HepG2 (cell line): ENCODE data around the gene SLC38A4. TPM values are rescaled to one million over a fixed set of nuclear protein-coding genes. Genes with fewer than 3 reads are reported as not detected.

Experiments used
- ZNF20 ChIP-seq: sonication (generic); formaldehyde crosslinking; IDR thresholded peaks from 2 replicates; pipeline ENCODE4 v1.4.0; 2020; ENCODE audit warnings: mild to moderate bottlenecking, moderate library complexity, missing genetic modification reagents
- ZNF382 ChIP-seq: sonication (generic); formaldehyde crosslinking; IDR thresholded peaks from 2 replicates; pipeline ENCODE4 v1.5.0; 2020; ENCODE audit warnings: missing genetic modification reagents, mild to moderate bottlenecking, borderline replicate concordance
- ZNF709 ChIP-seq: sonication (generic); formaldehyde crosslinking; IDR thresholded peaks from 2 replicates; pipeline ENCODE4 v1.5.0; 2020; ENCODE audit warnings: mild to moderate bottlenecking, missing genetic modification reagents
- polyA plus RNA-seq, 8 experiments: library from polyadenylated mRNA; depleted of rRNA in 3 of 8; stranded (reverse) in 7 of 8; unstranded in 1 of 8; fragments of >200 nt; fragmentation: Illumina TruSeq in 4 of 8; extraction: Trizol in 4 of 8; gene quantifications; 2 replicates each; pipeline versions ENCODE4 v1.2.1 to v1.2.3, GENCODE V29; 2011 to 2016; ENCODE audit warnings: low read depth in 4 of 8, missing spikeins in 1 of 8, mixed read lengths in 1 of 8; ENCODE audit not compliant: insufficient read depth in 1 of 8
- total RNA-seq, 5 experiments: library from RNA; depleted of rRNA; stranded (reverse); fragments of >200 nt; fragmentation: Illumina TruSeq; extraction: Trizol; gene quantifications; 2 replicates each; pipeline ENCODE4 v1.2.3, GENCODE V29; 2016; ENCODE audit warnings: low read depth in 1 of 5
- TF ChIP-seq, protein P1 (sequence below): sonication (generic); formaldehyde crosslinking; IDR thresholded peaks from 2 replicates; pipeline ENCODE4 v1.8.1; 2022; ENCODE audit warnings: low read depth, mild to moderate bottlenecking, missing genetic modification reagents
- TF ChIP-seq, protein P2 (sequence below): sonication (generic); formaldehyde crosslinking; conservative IDR thresholded peaks from 2 replicates; pipeline ENCODE4 v1.8.1; 2023; ENCODE audit warnings: missing genetic modification reagents
- TF ChIP-seq, protein P3 (sequence below): sonication (generic); formaldehyde crosslinking; IDR thresholded peaks from 2 replicates; pipeline ENCODE4 v1.4.0; 2020; ENCODE audit warnings: missing genetic modification reagents, borderline replicate concordance
- TF ChIP-seq, protein P4 (sequence below): fragments of 450-650 bp; IDR thresholded peaks from 2 replicates; pipeline ENCODE4 v1.6.1; 2017

The SLC38A4 gene
- total and polyA plus RNA-seq, 2 of the 13 experiments (the other 11 are each of a cell fraction or from before 2014, with no cell fraction given) = 3.5 to 5.2 TPM

DNA sequence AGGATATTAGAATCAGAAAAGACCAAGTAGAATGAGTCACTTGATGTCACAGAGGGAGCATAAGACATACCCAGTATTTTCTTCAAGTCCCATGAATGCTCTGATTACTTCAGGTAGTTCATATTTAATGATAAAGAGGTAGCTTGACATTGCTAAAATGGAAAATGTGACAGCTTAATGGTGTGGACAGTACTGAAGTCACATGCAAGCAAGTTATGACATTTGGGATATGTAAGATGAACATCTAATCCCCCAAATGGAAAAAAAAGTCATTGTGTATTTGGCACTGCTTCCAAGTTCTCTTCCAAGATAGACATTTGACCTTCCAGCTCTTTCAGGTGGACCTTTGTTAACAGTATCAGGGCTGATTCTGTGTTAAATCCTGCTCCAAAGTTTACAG lies 45.9 kb downstream of the SLC38A4 start (continued):
- TF ChIP-seq, protein P1, sequence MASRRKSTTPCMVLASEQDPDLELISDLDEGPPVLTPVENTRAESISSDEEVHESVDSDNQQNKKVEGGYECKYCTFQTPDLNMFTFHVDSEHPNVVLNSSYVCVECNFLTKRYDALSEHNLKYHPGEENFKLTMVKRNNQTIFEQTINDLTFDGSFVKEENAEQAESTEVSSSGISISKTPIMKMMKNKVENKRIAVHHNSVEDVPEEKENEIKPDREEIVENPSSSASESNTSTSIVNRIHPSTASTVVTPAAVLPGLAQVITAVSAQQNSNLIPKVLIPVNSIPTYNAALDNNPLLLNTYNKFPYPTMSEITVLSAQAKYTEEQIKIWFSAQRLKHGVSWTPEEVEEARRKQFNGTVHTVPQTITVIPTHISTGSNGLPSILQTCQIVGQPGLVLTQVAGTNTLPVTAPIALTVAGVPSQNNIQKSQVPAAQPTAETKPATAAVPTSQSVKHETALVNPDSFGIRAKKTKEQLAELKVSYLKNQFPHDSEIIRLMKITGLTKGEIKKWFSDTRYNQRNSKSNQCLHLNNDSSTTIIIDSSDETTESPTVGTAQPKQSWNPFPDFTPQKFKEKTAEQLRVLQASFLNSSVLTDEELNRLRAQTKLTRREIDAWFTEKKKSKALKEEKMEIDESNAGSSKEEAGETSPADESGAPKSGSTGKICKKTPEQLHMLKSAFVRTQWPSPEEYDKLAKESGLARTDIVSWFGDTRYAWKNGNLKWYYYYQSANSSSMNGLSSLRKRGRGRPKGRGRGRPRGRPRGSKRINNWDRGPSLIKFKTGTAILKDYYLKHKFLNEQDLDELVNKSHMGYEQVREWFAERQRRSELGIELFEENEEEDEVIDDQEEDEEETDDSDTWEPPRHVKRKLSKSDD (CRISPR knock-in tag) = no peak
- TF ChIP-seq, protein P2, sequence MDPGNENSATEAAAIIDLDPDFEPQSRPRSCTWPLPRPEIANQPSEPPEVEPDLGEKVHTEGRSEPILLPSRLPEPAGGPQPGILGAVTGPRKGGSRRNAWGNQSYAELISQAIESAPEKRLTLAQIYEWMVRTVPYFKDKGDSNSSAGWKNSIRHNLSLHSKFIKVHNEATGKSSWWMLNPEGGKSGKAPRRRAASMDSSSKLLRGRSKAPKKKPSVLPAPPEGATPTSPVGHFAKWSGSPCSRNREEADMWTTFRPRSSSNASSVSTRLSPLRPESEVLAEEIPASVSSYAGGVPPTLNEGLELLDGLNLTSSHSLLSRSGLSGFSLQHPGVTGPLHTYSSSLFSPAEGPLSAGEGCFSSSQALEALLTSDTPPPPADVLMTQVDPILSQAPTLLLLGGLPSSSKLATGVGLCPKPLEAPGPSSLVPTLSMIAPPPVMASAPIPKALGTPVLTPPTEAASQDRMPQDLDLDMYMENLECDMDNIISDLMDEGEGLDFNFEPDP = no peak
- TF ChIP-seq, protein P3, sequence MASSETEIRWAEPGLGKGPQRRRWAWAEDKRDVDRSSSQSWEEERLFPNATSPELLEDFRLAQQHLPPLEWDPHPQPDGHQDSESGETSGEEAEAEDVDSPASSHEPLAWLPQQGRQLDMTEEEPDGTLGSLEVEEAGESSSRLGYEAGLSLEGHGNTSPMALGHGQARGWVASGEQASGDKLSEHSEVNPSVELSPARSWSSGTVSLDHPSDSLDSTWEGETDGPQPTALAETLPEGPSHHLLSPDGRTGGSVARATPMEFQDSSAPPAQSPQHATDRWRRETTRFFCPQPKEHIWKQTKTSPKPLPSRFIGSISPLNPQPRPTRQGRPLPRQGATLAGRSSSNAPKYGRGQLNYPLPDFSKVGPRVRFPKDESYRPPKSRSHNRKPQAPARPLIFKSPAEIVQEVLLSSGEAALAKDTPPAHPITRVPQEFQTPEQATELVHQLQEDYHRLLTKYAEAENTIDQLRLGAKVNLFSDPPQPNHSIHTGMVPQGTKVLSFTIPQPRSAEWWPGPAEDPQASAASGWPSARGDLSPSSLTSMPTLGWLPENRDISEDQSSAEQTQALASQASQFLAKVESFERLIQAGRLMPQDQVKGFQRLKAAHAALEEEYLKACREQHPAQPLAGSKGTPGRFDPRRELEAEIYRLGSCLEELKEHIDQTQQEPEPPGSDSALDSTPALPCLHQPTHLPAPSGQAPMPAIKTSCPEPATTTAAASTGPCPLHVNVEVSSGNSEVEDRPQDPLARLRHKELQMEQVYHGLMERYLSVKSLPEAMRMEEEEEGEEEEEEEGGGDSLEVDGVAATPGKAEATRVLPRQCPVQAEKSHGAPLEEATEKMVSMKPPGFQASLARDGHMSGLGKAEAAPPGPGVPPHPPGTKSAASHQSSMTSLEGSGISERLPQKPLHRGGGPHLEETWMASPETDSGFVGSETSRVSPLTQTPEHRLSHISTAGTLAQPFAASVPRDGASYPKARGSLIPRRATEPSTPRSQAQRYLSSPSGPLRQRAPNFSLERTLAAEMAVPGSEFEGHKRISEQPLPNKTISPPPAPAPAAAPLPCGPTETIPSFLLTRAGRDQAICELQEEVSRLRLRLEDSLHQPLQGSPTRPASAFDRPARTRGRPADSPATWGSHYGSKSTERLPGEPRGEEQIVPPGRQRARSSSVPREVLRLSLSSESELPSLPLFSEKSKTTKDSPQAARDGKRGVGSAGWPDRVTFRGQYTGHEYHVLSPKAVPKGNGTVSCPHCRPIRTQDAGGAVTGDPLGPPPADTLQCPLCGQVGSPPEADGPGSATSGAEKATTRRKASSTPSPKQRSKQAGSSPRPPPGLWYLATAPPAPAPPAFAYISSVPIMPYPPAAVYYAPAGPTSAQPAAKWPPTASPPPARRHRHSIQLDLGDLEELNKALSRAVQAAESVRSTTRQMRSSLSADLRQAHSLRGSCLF (CRISPR knock-in tag) = no peak
- TF ChIP-seq ZNF20 (CRISPR knock-in tag) = no peak
- TF ChIP-seq, protein P4, sequence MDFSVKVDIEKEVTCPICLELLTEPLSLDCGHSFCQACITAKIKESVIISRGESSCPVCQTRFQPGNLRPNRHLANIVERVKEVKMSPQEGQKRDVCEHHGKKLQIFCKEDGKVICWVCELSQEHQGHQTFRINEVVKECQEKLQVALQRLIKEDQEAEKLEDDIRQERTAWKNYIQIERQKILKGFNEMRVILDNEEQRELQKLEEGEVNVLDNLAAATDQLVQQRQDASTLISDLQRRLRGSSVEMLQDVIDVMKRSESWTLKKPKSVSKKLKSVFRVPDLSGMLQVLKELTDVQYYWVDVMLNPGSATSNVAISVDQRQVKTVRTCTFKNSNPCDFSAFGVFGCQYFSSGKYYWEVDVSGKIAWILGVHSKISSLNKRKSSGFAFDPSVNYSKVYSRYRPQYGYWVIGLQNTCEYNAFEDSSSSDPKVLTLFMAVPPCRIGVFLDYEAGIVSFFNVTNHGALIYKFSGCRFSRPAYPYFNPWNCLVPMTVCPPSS = no peak
- no peak for TF ChIP-seq ZNF382 (CRISPR knock-in tag)
- no peak for TF ChIP-seq ZNF709 (CRISPR knock-in tag)
